GM12891 (cell line): Measurements from ENCODE around the gene KRTAP1-3.

Source experiments
- PAX5 ChIP-seq: IDR thresholded peaks from 2 replicates; pipeline ENCODE4 v1.6.1; 2011; ENCODE audit warnings: low read length, moderate library complexity, mild to moderate bottlenecking; ENCODE audit not compliant: insufficient read depth, severe bottlenecking
- POLR2A ChIP-seq: IDR thresholded peaks from 2 replicates; pipeline ENCODE4 v1.6.1; 2011; ENCODE audit warnings: low read depth, low read length, control low read depth
- POLR2AphosphoS5 ChIP-seq: IDR thresholded peaks from 2 replicates; pipeline ENCODE4 v1.6.1; 2011; ENCODE audit warnings: low read depth, low read length, control low read depth
- POU2F2 ChIP-seq: IDR thresholded peaks from 2 replicates; pipeline ENCODE4 v1.6.1; 2011; ENCODE audit warnings: low read depth, mild to moderate bottlenecking, control low read depth, low read length, moderate library complexity
- SPI1 ChIP-seq: IDR thresholded peaks from 2 replicates; pipeline ENCODE4 v1.6.1; 2011; ENCODE audit warnings: low read depth, low read length, control low read depth
- TAF1 ChIP-seq: IDR thresholded peaks from 2 replicates; pipeline ENCODE4 v1.6.1; 2011; ENCODE audit warnings: low read depth, low read length, control low read depth

- no peak for TF ChIP-seq POLR2AphosphoS5
- TF ChIP-seq POLR2A, result no peak
- TF ChIP-seq TAF1, result no peak
- no peak for TF ChIP-seq SPI1
- no peak for TF ChIP-seq POU2F2
- no peak for TF ChIP-seq PAX5
Measured at GRCh38 chr17:40993084-40993483, 41.6 kb downstream of the KRTAP1-3 start.
